HG03354 (cell line): ENCODE results near the gene MUC5AC.

Experiments used
- ATAC-seq: cut with Tn5 transposase; IDR thresholded peaks from one replicate; pipeline ENCODE4 v1.9.1; 2021; ENCODE audit warnings: mild to moderate bottlenecking; ENCODE audit not compliant: unreplicated experiment, poor library complexity, severe bottlenecking

The MUC5AC gene

DNA sequence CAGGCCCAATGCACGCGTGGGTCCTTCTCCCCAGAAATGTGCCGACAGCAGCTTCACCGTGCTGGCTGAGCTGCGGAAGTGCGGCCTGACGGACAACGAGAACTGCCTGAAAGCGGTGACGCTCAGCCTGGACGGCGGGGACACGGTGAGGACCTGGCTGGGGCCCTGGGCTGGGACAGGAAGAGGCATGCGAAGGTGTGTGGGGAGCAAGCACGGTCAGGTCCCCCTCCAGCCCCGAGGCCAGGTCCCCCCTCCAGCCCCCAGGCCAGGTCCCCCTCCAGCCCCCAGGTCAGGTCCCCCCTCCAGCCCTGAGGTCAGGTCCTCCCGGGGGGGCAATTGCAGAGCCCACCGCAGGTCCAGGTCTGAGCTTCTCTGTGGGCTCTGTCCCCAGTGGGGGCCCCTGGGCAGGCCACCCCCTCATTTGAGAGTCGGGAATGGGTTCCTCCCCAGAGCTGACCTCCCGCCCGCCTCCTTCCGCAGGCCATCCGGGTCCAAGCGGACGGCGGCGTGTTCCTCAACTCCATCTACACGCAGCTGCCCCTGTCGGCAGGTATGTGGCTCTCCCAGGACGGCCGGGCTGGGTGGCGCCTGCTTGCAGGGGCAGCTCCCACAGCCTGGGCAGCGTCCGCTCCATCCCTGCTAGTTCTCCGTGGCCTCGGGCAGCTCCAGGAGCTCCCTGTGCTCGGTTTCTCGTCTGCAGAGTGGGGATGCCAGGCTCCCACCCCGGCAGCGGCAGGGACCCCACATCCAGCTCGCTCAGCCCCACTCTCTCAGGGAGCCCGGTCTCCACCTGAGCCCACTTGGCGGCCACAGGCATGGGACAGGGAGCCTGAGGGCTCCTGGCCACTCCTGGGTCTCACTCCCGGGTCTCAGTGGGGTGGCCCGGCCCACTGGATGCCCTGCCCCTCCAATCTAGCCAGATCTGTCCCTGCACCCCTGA lies 73.0 kb downstream of the MUC5AC start:
- no peak for ATAC-seq

DNA sequence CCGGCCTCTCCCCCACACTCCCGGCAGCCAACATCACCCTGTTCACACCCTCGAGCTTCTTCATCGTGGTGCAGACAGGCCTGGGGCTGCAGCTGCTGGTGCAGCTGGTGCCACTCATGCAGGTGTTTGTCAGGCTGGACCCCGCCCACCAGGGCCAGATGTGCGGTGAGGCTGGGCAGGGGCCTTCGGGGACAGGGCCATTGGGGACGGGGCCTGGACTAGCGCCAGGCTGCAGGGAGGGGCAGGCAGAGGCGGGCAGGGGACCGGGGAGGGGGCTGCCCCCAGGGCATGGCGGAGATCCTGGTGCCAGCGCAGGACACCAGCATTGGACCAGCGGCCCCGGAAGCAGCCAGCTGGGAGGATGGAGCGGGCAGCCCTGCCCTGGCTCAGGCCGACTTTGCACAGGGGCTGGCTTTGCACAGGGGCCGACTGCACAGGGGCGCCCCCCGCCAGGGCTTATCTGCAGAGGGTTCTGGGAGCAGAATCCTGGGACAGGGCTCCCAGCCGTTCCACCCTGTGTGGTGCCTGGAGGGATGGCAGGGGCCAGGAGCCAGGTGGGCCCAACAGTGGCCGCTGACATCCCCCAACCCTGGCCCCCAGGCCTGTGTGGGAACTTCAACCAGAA lies 73.8 kb downstream of the MUC5AC start:
- ATAC-seq: no peak

DNA sequence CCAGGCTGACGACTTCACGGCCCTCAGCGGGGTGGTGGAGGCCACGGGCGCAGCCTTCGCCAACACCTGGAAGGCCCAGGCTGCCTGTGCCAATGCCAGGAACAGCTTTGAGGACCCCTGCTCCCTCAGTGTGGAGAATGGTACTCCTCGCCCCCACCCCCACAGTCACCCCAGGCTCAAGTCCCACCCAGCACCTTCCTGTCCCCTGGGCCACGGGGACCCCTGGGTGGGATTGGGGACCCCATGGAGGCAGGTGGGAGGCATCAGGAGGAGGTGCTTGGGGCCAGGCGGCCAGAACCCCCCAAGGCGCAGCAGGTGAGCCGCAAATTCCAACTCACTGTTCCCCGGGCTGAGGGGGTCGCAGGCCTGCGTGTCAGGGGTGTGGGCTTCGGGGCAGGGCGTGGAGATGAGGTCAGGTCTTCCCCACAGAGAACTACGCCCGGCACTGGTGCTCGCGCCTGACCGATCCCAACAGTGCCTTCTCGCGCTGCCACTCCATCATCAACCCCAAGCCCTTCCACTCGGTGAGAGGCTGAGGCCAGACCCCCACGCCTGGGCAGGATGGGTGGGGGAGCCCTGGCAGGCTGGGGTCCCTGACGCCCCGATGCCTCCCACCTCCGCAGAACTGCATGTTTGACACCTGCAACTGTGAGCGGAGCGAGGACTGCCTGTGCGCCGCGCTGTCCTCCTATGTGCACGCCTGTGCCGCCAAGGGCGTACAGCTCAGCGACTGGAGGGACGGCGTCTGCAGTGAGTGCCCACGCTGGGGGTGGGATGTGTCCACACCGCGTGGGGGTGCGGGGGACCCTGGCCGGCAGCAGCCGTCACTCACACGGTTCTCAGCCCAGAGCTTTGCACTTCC lies 74.5 kb downstream of the MUC5AC start:
- no peak for ATAC-seq

DNA sequence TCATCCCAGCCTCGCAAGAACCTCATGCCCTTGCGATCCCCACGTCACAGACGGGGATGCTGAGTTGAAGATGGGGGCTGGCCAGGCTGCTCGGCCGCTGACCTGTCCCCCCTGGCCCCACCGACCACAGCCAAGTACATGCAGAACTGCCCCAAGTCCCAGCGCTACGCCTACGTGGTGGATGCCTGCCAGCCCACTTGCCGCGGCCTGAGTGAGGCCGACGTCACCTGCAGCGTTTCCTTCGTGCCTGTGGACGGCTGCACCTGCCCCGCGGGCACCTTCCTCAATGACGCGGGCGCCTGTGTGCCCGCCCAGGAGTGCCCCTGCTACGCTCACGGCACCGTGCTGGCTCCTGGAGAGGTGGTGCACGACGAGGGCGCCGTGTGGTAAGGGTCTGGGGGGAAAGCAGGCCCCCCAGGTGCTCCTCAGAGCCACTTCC lies 75.1 kb downstream of the MUC5AC start:
- no peak for ATAC-seq

DNA sequence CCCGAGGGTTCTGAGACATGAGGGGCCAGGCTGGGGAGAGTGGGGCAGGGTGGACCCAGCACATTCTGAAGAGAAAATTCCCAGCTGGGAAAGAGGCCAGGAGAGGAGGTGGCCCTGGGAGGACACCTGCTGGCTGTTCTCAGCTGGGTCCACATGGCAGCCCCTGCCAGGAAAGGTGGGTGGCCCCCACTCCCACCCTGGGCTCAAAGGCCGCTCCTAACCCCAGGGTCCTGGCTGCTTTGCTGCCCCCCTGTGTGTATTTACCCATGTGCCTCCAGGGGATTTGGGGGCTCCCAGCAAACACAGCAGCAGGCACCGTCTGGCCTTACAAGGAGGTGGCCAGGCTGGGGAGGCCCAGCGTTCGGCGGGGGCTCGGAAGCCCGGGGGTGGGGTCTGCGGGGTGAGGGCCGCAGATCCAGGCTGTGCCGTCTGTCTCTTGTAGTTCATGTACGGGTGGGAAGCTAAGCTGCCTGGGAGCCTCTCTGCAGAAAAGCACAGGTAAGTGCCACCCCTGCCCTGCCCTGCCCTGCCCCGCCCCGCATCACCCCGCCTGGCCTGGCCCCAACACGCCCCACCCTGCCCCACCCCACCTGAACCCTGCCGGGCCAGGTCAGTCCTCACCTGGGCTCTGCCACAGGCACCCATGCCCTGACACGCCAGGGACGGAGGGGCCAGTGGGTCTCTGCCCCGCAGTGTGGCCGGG lies 75.7 kb downstream of the MUC5AC start:
- ATAC-seq: no peak

DNA sequence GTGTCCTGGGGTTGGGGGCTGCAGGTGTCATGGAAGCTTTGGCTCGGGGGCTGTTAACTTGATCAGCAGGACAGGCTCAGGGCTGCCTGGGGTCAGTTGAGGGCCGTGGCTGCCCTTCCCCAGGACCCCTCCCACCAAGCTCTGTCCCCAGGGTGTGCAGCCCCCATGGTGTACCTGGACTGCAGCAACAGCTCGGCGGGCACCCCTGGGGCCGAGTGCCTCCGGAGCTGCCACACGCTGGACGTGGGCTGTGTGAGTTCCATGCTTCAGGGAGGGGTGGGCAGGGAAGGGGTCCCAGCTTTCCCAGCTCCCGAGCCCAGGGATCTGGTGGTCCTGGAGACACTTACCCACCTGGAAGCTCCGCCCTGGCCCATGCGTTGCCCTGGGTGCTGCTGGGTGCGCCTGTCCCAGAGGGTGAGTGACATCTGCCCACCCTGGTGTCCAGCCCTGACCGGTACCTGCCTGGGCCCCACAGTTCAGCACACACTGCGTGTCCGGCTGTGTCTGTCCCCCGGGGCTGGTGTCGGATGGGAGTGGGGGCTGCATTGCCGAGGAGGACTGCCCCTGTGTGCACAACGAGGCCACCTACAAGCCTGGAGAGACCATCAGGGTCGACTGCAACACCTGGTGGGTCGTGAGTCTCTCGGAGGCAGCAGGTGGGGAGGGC lies 76.4 kb downstream of the MUC5AC start:
- ATAC-seq: no peak

DNA sequence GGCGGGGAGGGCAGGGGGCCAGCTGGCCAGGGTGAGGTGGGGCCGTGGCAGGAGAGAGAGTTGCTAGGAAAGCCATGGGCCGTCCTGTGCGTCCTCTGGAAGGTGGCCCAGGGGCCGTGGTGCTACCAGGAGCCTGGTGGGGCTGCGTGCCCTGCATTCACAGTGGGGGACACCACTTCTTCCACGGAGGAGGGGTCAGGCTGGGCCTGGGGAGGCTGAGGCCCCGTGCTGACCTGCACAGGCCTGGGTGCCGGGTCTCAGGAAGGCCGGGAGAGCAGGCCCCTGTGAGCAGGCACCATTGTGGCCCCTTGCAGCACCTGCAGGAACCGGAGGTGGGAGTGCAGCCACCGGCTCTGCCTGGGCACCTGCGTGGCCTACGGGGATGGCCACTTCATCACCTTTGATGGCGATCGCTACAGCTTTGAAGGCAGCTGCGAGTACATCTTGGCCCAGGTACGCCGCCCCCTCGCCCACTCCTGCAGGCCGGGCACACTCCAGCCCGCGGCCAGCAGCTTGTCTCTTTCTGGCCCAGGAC lies 77.1 kb downstream of the MUC5AC start:
- no peak for ATAC-seq

DNA sequence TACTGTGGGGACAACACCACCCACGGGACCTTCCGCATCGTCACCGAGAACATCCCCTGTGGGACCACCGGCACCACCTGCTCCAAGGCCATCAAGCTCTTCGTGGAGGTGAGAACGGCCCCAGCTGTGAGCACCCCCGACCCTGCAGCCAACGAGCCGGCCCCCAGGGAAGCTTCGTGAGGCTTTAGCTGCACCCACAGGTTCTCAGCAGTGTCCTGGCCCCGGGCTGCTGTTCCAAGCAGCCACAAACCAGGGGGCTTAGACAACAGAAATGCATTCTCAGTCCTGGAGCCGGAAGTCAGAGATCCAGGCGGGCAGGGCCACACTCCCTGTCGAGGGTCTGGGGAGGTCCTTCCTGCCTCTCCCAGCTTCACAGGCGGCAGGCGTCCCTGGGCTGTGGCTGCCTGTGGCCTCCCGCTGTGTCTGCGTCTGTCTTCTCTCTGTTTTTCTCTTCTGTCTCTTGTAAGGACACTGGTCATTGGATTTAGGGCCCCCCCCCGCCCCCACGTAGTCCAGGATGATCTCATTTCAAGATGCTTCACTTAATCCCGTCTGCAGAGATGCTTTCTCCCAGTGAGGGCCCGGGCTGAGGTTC lies 77.7 kb downstream of the MUC5AC start:
- ATAC-seq: no peak

DNA sequence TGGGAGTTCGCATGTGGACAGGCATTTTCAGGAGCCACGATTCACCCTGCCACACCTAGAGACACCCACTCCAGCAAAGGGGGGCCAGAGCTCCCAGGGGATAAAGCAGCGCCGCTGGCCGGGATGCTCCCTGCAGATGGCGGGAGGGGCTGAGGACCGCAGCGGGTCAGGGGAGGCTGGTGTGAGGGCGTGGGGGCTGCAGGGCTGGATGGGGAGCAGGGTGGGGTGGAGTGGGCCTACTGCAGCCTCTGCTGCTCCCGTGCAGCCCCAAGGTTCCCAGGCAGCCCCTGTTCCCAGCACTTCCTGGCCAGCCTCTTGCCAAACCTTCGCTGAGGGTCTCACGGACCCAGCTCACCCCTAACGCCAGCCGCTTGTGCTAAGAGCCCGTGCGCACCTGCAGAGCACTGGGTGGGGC lies 78.2 kb downstream of the MUC5AC start:
- ATAC-seq: no peak

DNA sequence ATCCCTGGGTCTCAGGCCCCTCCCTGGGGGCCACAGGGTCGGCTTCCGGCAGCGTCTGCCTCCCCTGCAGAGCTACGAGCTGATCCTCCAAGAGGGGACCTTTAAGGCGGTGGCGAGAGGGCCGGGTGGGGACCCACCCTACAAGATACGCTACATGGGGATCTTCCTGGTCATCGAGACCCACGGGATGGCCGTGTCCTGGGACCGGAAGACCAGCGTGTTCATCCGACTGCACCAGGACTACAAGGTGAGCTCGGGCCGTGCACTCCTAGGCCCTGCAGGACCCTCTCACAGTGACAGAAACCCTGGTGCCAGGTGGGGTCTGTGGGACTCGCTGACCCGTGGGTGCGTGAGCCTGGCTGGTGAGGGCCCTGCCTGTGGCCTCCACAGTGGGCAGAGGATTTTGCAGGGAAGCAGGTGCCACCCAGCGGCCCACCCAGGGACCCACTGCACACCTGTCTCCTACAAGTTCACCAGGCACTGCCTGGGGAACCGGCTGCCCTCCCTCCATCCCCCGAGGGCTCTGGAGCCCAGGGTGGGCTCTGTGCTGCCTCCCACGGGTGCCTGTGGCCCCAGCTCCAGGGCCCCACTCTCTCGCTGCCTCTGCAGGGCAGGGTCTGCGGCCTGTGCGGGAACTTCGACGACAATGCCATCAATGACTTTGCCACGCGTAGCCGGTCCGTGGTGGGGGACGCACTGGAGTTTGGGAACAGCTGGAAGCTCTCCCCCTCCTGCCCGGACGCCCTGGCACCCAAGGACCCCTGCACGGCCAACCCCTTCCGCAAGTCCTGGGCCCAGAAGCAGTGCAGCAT lies 78.8 kb downstream of the MUC5AC start:
- no peak for ATAC-seq

DNA sequence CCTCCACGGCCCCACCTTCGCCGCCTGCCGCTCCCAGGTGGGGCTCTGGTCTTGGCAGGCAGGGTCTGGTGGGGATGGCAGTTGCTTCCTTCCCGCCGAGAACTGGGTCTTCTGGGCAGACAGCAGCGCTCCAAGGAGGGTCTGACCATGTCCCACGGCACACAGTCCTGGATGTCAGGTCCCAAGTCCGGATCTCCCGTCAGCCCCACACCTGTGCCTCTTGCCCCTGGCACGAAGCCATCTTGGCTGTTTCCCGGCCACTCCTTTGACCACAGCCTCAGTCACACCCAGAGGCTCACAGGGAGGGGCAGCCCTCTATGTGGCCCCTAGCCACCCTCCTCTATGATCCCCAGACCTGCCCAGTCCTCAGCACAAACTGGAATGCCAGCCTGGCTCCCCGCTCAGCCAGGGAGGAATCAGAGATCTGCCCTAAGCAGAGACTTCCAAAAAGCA lies 79.4 kb downstream of the MUC5AC start:
- no peak for ATAC-seq

DNA sequence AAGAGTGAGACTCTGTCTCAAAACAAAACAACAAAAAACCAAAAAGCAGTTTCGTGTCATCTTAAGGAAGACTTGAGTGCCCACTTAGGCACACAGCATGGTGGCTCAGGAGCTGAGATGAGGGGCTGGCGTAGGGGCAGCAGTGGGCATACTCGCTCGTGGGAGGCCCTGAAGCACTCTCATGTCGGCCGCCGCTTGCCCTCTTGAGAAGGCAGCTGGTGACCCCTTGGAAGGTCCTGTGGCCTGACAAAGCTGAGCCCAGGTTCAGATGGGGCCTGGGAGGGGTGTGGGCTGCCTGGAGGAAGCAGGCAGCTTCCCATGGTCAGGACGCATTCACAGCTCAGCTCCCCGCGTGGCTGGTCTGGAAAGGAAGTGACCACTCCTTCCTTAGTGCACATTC lies 80.1 kb downstream of the MUC5AC start:
- ATAC-seq: no peak

DNA sequence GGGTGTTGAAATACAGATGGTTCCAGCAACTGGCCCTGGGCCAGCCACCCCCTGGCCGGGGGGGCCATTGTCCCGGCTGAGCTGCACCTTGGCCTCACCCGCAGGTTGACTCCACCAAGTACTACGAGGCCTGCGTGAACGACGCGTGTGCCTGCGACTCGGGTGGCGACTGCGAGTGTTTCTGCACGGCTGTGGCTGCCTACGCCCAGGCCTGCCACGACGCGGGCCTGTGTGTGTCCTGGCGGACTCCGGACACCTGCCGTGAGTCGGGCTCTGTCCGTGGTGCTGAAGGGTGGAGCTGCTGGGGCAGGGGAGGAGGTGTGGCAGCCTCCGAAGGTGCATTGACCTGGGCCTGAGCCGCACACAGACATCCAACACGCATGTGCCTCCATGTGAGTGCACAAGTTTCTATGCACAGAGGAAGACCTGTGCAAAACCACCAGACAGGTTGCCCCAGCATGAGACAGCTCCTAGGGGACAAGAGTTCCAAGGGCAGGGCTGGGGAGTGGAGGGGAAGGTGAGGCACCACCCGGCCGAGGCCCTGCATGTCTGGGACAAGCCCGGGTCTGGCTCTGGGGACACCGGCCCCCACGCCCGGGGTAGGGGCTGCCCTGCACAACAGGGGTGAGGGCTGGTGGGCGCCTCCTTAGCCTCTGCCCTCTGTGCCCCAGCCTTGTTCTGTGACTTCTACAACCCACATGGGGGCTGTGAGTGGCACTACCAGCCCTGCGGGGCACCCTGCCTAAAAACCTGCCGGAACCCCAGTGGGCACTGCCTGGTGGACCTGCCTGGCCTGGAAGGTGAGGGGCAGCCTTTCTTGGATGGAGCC lies 81.2 kb downstream of the MUC5AC start:
- no peak for ATAC-seq

DNA sequence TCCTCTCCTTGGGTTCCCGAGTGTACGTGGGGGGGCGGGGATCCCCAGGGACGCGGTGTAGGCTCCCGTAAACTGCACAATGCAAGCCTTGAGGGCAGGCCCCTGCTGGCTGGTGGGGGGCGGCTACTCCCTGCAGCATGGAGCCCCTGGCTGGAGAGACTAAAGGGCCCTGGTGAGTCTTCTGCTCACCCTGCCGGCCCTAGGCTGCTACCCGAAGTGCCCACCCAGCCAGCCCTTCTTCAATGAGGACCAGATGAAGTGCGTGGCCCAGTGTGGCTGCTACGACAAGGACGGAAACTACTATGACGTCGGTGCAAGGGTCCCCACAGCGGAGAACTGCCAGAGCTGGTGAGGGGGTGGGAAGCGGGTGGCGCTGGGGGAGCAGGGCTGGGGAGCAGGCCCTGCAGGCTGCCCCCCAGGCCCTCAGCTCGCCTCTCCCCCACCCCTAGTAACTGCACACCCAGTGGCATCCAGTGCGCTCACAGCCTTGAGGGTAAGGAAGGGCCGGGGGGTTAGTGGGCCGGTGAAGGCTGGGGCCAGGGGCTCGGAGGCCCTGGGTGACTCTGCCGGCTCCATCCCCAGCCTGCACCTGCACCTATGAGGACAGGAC lies 81.9 kb downstream of the MUC5AC start:
- no peak for ATAC-seq

DNA sequence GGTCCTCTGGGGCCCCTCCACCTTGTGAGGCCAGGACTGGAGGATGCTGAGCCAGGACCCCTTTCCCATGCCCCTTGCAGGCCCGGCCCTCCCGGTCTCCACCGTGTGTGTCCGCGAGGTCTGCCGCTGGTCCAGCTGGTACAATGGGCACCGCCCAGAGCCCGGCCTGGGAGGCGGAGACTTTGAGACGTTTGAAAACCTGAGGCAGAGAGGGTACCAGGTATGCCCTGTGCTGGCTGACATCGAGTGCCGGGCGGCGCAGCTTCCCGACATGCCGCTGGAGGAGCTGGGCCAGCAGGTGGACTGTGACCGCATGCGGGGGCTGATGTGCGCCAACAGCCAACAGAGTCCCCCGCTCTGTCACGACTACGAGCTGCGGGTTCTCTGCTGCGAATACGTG lies 83.0 kb downstream of the MUC5AC start:
- no peak for ATAC-seq

DNA sequence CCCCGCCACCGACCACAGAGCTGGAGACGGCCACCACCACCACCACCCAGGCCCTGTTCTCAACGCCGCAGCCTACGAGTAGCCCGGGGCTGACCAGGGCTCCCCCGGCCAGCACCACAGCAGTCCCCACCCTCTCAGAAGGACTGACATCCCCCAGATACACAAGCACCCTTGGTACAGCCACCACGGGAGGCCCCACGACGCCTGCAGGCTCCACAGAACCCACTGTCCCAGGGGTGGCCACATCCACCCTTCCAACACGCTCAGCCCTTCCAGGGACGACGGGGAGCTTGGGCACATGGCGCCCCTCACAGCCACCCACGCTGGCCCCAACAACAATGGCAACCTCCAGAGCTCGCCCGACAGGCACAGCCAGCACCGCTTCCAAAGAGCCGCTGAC lies 84.0 kb downstream of the MUC5AC start:
- no peak for ATAC-seq
